ENCODE results near the gene CGGBP1.
"Not testable (repeated sequence)": the region's sequence is repeated elsewhere in the genome, so short reads cannot be mapped to it uniquely, and the experiment has no call there.

The CGGBP1 gene

GRCh38 chr3:88031642-88032077 is 27.1 kb downstream of the CGGBP1 start:
- ChIA-PET POLR2A (interaction anchor here (1.0 to 2.3 kb wide), 3 partner anchors 11 to 118 kb away, joined by 3 to 9 read pairs (median 3); partner anchors contain the start of genes C3orf38, CGGBP1 and ZNF654), CTCF (no interaction called here)
- DNase-seq (ENCODE audit: extremely low spot score), result no peak
- no peak for TF ChIP-seq LEF1 (IDR thresholded peaks at IDR 0.05; ENCODE audit: borderline replicate concordance)
- no peak for TF ChIP-seq SP1 (IDR thresholded peaks at IDR 0.05)
- no peak for TF ChIP-seq ELF4 (IDR thresholded peaks at IDR 0.05)
- TF ChIP-seq, protein P1, sequence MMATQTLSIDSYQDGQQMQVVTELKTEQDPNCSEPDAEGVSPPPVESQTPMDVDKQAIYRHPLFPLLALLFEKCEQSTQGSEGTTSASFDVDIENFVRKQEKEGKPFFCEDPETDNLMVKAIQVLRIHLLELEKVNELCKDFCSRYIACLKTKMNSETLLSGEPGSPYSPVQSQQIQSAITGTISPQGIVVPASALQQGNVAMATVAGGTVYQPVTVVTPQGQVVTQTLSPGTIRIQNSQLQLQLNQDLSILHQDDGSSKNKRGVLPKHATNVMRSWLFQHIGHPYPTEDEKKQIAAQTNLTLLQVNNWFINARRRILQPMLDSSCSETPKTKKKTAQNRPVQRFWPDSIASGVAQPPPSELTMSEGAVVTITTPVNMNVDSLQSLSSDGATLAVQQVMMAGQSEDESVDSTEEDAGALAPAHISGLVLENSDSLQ (IDR thresholded peaks at IDR 0.05), result no peak
- TF ChIP-seq SUZ12 (IDR thresholded peaks at IDR 0.05), result no peak
- no peak for TF ChIP-seq BHLHE40 (IDR thresholded peaks at IDR 0.05; ENCODE audit: borderline replicate concordance)
- no peak for TF ChIP-seq FOXK2 (IDR thresholded peaks at IDR 0.05)
- no peak for TF ChIP-seq ZNF384 (IDR thresholded peaks at IDR 0.05)
- no peak for TF ChIP-seq NFRKB (IDR thresholded peaks at IDR 0.05)
- TF ChIP-seq CTBP1 (IDR thresholded peaks at IDR 0.05; ENCODE audit: borderline replicate concordance), result no peak
- TF ChIP-seq TARDBP (IDR thresholded peaks at IDR 0.05), result no peak
- TF ChIP-seq ARNT (IDR thresholded peaks at IDR 0.05), result no peak
- TF ChIP-seq FOXA1 (IDR thresholded peaks at IDR 0.05), result no peak

GRCh38 chr3:88030210-88030609 is 28.6 kb downstream of the CGGBP1 start:
- DNase-seq (ENCODE audit: extremely low spot score), result no peak
- POLR2A ChIA-PET, result no interaction called here
- no peak for TF ChIP-seq FOXM1 (IDR thresholded peaks at IDR 0.05; ENCODE audit: borderline replicate concordance)
- no peak for TF ChIP-seq CTBP1 (IDR thresholded peaks at IDR 0.05; ENCODE audit: borderline replicate concordance)
- TF ChIP-seq BHLHE40 (IDR thresholded peaks at IDR 0.05; ENCODE audit: borderline replicate concordance), result no peak
- no peak for TF ChIP-seq TARDBP (IDR thresholded peaks at IDR 0.05)
- TF ChIP-seq NFRKB (IDR thresholded peaks at IDR 0.05), result no peak
- no peak for TF ChIP-seq ELF4 (IDR thresholded peaks at IDR 0.05)
- no peak for TF ChIP-seq ARNT (IDR thresholded peaks at IDR 0.05)
- no peak for TF ChIP-seq FOXA1 (IDR thresholded peaks at IDR 0.05)
- CTCF ChIA-PET, result interaction anchor here (0.6 kb wide), 1 partner anchor 731 kb away, joined by 3 read pairs; no protein-coding TSS in a partner anchor

- no peak for DNase-seq (ENCODE audit: extremely low spot score)
- no peak for TF ChIP-seq L3MBTL2 (conservative IDR thresholded peaks at IDR 0.05)
- TF ChIP-seq SP1 (IDR thresholded peaks at IDR 0.05), result no peak
- no peak for TF ChIP-seq FOXK2 (IDR thresholded peaks at IDR 0.05)
- TF ChIP-seq ARNT (IDR thresholded peaks at IDR 0.05), result no peak
- TF ChIP-seq FOXM1 (IDR thresholded peaks at IDR 0.05; ENCODE audit: borderline replicate concordance), result no peak
- TF ChIP-seq SUZ12 (IDR thresholded peaks at IDR 0.05), result no peak
- TF ChIP-seq ELF4 (IDR thresholded peaks at IDR 0.05), result no peak
- no peak for TF ChIP-seq HDGF (IDR thresholded peaks at IDR 0.05; ENCODE audit: borderline replicate concordance)
- CTCF ChIA-PET, result no interaction called here
- POLR2A ChIA-PET, result no interaction called here
These were observed 29.9 kb downstream of the CGGBP1 start for GRCh38 chr3:88028876-88029275.

DNA sequence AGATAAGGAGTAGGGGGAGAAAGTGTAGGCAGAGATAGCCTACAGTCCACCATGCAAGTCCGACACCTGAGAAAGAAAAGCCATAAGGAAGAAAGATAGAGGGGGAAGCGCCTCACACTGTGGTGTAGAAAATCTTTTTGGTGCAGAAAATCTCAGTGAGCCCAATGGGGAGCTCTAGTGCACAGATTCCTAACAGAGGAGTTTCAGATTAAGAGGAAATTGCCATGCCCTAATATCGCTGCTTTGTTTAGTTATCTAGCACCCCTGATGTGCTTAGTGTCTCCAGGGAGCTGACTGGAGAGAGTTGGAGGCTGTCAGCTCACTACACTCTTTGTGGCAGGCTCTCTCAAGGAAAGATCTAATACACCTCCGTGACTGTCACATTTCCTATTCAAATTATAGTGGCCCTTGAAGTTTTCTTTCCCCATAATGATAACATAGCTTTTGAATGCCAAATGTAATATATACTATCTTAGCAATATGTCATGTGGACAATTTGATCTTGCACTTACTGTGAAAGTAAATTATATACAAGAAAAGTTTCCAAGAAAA is 33.7 kb downstream of the CGGBP1 start:
- POLR2A ChIA-PET, result interaction anchor here (0.6 kb wide), 1 partner anchor 124 kb away, joined by 3 read pairs; no protein-coding TSS in a partner anchor
- peak; percentile 16 for DNase-seq (ENCODE audit: extremely low spot score)
- CTCF ChIA-PET, result no interaction called here
- TF ChIP-seq BHLHE40 (IDR thresholded peaks at IDR 0.05; ENCODE audit: borderline replicate concordance) (no peak), LEF1 (IDR thresholded peaks at IDR 0.05; ENCODE audit: borderline replicate concordance) (no peak), SUZ12 (IDR thresholded peaks at IDR 0.05) (no peak), FOXM1 (IDR thresholded peaks at IDR 0.05; ENCODE audit: borderline replicate concordance) (no peak), FOXK2 (IDR thresholded peaks at IDR 0.05) (no peak), SP1 (IDR thresholded peaks at IDR 0.05) (no peak), TARDBP (IDR thresholded peaks at IDR 0.05) (no peak), FOXA1 (IDR thresholded peaks at IDR 0.05) (no peak), HDGF (IDR thresholded peaks at IDR 0.05; ENCODE audit: borderline replicate concordance) (no peak), ARNT (IDR thresholded peaks at IDR 0.05) (no peak), CTBP1 (IDR thresholded peaks at IDR 0.05; ENCODE audit: borderline replicate concordance) (no peak), ZNF384 (IDR thresholded peaks at IDR 0.05) (no peak)

DNA sequence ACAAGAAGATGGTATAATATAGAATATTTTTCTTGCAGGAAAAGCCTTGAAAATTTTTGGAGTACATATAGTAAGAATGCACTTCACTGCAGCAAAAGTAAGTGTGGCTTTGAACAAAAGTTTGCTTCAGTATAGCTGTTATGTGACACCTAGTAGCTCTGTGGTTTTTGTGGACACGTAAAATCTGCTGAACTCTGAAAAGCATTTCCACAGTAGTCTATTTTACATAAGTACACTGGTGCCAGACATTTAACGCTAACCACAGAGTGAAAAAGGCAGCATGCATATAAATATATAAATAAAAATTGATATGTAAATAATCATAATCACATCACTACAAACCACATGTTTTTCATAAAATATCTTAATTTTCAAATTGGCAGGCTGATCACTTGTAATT is 39.8 kb downstream of the CGGBP1 start:
- ChIA-PET CTCF (no interaction called here), POLR2A (no interaction called here)
- DNase-seq (ENCODE audit: extremely low spot score), result no peak
- TF ChIP-seq TARDBP (IDR thresholded peaks at IDR 0.05) (no peak), ARNT (IDR thresholded peaks at IDR 0.05) (no peak), LEF1 (IDR thresholded peaks at IDR 0.05; ENCODE audit: borderline replicate concordance) (no peak), HDGF (IDR thresholded peaks at IDR 0.05; ENCODE audit: borderline replicate concordance) (no peak), FOXM1 (IDR thresholded peaks at IDR 0.05; ENCODE audit: borderline replicate concordance) (no peak), ELF4 (IDR thresholded peaks at IDR 0.05) (no peak), CTBP1 (IDR thresholded peaks at IDR 0.05; ENCODE audit: borderline replicate concordance) (no peak), NFRKB (IDR thresholded peaks at IDR 0.05) (no peak), FOXK2 (IDR thresholded peaks at IDR 0.05) (no peak), FOXA1 (IDR thresholded peaks at IDR 0.05) (no peak), L3MBTL2 (conservative IDR thresholded peaks at IDR 0.05) (no peak), SUZ12 (IDR thresholded peaks at IDR 0.05) (no peak), SP1 (IDR thresholded peaks at IDR 0.05) (no peak), BHLHE40 (IDR thresholded peaks at IDR 0.05; ENCODE audit: borderline replicate concordance) (no peak), ZNF384 (IDR thresholded peaks at IDR 0.05) (no peak)
- TF ChIP-seq, protein P1 (IDR thresholded peaks at IDR 0.05), result no peak

DNA sequence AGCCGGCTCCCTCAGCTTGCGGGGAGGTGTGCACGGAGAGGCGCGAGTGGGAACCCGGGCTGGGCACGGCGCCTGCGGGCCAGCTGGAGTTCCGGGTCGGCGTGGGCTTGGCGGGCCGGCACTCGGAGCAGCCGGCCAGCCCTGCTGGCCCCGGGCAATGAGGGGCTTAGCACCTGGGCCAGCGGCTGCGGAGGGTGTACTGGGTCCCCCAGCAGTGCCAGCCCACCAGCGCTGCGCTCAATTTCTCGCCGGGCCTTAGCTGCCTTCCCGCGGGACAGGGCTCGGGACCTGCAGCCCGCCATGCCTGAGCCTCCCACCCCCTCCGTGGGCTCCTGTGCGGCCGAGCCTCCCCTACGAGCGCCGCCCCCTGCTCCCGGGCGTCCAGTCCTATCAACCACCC is 43.1 kb downstream of the CGGBP1 start:
- DNase-seq (ENCODE audit: extremely low spot score); POLR2A ChIA-PET; CTCF ChIA-PET: not testable (repeated sequence)

- DNase-seq (ENCODE audit: extremely low spot score), result no peak
- CTCF ChIA-PET, result no interaction called here
- TF ChIP-seq NFRKB (IDR thresholded peaks at IDR 0.05) (no peak), FOXA1 (IDR thresholded peaks at IDR 0.05) (no peak), SP1 (IDR thresholded peaks at IDR 0.05) (no peak), ARNT (IDR thresholded peaks at IDR 0.05) (no peak), TARDBP (IDR thresholded peaks at IDR 0.05) (no peak), L3MBTL2 (conservative IDR thresholded peaks at IDR 0.05) (no peak)
- POLR2A ChIA-PET, result no interaction called here
These were observed 45.2 kb downstream of the CGGBP1 start for GRCh38 chr3:88013592-88013991.

All from HEK293T (cell line).